GM12801 (cell line): ENCODE measurements around the gene TRMT44.

Experiments
- CTCF ChIP-seq: IDR thresholded peaks from one replicate; pipeline ENCODE4 v1.5.1; 2011; ENCODE audit warnings: control low read depth; ENCODE audit not compliant: insufficient read length; ENCODE audit errors: extremely low read depth

Gene TRMT44

DNA sequence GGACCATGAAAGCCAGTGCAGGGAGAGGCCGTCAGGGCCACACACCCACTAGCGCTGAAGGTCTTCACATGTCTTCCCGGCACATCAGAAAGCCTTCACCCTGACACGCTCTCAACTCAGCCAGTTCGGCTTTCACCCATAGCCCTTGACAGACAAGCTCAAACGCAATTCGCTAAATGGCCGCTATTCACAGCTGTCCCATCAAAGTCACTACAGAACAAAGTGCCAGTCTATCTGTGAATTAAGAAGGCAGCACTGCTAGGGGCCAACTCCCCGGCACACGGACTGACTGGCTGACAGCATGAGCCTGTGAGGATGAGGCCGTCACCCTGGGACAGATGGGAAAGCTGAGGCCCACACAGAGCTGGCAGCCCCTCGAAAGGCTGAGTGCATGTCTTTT is 45.8 kb upstream of the TRMT44 start:
- no peak for TF ChIP-seq CTCF

GRCh38 chr4:8395504-8396296 is 44.9 kb upstream of the TRMT44 start:
- TF ChIP-seq CTCF = no peak

- no peak for TF ChIP-seq CTCF
Observed at GRCh38 chr4:8396762-8397406, 43.7 kb upstream of the TRMT44 start.

DNA sequence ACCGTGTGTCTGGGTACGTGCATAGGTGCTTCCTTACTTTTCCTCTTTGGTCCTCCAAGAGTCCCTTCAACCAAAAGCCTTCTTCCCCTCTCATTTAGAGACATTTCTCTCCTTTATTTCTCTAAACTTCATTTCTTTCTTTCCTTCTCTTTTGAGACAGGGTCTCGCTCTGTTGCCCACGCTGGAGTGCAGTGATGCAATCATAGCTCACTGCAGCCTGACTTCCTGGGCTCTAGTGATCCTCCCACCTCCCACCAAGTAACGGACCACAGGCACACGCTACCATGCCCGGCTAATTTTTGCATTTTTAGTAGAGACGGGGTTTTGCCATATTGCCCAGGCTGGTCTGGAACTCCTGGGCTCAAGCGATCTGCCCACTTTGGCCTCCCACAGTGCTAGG is 42.2 kb upstream of the TRMT44 start:
- TF ChIP-seq CTCF = no peak

DNA sequence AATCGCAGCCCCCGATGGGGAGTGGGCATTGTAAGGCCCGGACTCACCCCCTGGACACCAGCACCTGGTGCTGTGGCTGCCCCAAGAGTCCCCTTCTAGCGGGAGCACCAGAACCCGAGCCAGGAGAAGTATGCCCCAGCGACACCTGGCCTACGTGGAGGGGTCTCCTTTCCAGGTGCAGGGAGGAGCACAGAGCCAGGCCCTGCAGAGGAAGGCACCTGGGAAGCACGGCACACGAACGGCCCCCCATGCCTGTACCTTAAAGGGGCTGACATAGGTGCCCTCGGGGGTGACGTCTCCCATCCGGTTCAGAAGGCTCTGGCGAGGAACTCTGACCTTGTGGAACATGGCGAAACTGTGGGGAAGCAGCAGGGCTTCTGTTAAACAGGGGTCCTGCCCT is 41.3 kb upstream of the TRMT44 start:
- no peak for TF ChIP-seq CTCF

DNA sequence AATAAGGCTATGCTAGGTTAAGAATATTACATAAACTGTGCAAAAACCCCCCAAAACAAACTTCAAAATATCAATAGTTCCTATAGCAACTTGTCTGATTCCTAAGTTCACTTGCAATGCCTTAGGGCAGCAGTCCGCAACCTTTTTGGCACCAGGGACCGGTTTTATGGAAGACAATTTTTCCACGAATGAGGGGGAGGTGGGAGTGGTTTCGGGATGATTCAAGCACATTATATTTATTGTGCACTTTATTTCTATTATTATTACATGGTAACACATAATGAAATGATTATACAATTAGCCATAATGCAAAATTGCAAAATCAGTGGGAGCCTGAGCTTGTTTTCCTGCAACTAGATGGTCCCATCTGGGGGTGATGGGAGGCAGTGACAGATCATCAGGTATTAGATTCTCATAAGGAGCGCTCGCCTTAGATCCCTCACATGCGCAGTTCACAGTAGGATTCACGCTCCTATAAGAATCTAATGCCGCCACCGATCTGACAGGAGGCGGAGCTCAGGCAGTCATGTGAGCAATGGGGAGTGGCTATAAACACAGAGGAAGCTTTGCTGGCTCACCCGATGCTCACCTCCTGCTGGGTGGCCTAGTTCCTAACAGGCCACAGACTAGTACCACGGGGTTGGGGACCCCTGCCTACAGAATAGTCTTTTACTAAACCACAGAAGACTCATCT is 39.8 kb upstream of the TRMT44 start:
- TF ChIP-seq CTCF = no peak

DNA sequence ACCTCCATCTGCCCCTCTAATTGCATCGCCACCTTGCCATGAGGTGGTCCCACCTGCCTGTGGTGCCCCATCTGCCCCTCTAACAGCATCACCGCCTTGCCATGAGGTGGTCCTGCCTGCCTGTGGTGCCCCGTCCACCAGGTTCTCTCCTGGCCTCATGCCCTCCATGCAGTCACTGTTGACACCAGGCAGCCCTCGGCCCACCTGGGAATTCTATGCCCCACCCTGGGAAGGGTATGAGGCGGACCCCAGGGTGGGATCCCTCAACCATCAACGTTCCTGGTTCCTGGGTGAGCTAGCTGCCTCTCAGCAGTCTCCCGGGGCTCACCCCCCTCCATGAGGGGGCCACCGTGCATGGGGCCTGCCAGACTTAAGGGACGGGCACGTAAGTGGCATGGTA is 38.9 kb upstream of the TRMT44 start:
- TF ChIP-seq CTCF = no peak
